ENCODE results near the gene HPCAL1. TPM values are rescaled to one million over a fixed set of nuclear protein-coding genes. Genes with fewer than 3 reads are reported as not detected.
A peak's percentile ranks its signal among the peaks of the same experiment; 100 is the strongest.

The HPCAL1 gene
- total RNA-seq, 1 donor from 2014 or later, result 17.3 TPM

DNA sequence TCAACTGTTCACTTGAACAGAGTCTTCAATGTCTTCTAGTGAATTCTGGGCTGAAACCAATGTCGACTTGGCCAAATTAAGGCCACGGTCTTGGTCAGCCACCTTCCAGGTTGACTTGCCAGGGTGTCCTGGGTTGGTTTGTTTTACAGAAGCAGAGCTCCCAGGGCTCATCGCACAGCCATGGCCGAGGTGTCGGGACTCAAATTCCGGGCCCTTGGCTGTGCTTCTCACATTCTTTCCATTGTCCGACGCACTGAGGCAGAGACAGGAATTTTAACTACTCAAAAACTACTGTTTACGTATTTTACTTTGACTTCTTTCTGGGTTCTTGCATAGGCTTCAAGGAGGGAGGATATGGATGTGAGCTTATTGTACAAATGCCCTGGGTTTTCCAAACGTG lies 51.7 kb downstream of the HPCAL1 start:
- Mint-ChIP-seq H3K36me3 (ENCODE audit: low read depth) (no peaks in the 10 kb centered on the region), H3K4me1 (peaks cover 9% of the 10 kb centered on the region), H3K4me3 (no peak overlapping the region), H3K27ac (ENCODE audit: unreplicated experiment) (no peak overlapping the region), H3K9me3 (no peaks in the 10 kb centered on the region), H3K27me3 (ENCODE audit: low read depth) (no peaks in the 10 kb centered on the region)
- DNase-seq (ENCODE audit: low read depth, low spot score), result no peak
- TF ChIP-seq, protein P1, sequence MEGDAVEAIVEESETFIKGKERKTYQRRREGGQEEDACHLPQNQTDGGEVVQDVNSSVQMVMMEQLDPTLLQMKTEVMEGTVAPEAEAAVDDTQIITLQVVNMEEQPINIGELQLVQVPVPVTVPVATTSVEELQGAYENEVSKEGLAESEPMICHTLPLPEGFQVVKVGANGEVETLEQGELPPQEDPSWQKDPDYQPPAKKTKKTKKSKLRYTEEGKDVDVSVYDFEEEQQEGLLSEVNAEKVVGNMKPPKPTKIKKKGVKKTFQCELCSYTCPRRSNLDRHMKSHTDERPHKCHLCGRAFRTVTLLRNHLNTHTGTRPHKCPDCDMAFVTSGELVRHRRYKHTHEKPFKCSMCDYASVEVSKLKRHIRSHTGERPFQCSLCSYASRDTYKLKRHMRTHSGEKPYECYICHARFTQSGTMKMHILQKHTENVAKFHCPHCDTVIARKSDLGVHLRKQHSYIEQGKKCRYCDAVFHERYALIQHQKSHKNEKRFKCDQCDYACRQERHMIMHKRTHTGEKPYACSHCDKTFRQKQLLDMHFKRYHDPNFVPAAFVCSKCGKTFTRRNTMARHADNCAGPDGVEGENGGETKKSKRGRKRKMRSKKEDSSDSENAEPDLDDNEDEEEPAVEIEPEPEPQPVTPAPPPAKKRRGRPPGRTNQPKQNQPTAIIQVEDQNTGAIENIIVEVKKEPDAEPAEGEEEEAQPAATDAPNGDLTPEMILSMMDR (conservative IDR thresholded peaks at IDR 0.05), result no peak

DNA sequence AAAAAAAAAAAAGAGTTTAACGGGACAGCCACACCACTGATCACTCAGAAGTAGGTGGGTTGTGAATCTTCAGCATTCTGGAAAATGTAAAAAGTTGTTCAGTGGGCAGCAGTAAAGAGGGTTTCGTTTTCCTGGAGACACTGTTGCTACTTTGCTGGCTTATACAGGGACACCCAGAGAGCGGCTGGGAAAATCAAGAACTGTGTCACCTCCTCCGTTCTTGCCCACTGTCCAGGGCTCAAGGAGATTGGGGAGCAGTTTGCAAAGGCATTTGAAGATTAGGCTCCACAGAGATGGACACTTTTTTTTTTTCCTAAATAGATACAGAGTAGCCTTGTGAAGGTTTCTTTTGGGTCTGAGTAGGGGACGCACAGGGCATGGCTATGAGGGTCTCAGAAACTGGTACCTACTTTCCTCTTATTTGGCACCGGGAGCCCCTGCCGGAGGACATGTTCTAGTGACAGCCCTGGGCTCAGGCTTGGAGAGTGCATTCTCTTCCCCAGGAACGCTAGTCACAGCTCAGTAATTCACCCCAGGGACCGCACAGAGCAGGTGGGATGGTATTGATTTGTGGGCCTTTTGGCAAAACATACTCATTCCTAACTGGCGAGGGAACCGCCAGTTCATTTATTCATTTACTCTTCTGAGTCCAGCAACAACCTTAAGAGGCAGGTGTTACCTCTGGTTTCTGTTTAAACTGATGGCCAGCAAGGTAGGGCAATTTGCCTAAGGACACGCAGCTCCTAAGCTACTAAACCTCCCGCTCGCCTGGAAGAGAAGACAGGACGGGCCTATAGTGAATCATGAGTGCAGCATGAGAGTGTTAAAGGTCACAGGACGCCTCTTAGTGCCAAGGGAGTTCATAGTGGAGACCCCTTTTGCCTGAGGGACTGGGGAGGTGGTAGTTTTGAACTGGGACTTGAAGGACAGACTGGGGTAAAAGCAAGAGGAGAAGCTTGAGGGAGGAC lies 53.1 kb downstream of the HPCAL1 start:
- Mint-ChIP-seq H3K27me3 (ENCODE audit: low read depth) (no peaks in the 10 kb centered on the region), H3K36me3 (ENCODE audit: low read depth) (no peaks in the 10 kb centered on the region), H3K4me3 (no peak overlapping the region), H3K9me3 (no peaks in the 10 kb centered on the region), H3K4me1 (peaks cover 10% of the 10 kb centered on the region), H3K27ac (ENCODE audit: unreplicated experiment) (no peak overlapping the region)
- no peak for DNase-seq (ENCODE audit: low read depth, low spot score)
- TF ChIP-seq, protein P1 (conservative IDR thresholded peaks at IDR 0.05), result no peak

DNA sequence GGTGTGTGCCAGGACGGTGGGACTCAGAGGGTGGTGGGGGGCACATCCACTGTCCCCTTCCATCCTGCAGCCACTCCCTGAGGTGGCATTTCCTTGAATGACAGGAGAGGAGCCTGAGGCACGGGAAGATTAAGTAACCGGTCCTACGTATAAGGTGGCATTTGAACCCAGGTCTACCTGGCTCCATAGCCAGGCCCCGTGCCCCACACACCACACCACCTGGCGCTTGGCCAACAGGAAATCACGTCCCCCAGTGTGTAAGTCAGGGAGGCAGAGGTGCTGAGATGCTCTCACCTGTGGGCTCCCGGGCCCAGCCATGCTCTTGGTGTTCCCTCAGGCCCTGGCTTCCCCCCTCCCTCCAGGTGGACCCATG lies 53.7 kb downstream of the HPCAL1 start:
- Mint-ChIP-seq H3K27ac (ENCODE audit: unreplicated experiment) (no peak overlapping the region), H3K9me3 (no peaks in the 10 kb centered on the region), H3K36me3 (ENCODE audit: low read depth) (no peaks in the 10 kb centered on the region), H3K4me3 (no peak overlapping the region), H3K4me1 (peaks cover 17% of the 10 kb centered on the region), H3K27me3 (ENCODE audit: low read depth) (no peaks in the 10 kb centered on the region)
- TF ChIP-seq, protein P1 (conservative IDR thresholded peaks at IDR 0.05), result no peak
- DNase-seq (ENCODE audit: low read depth, low spot score), result no peak

DNA sequence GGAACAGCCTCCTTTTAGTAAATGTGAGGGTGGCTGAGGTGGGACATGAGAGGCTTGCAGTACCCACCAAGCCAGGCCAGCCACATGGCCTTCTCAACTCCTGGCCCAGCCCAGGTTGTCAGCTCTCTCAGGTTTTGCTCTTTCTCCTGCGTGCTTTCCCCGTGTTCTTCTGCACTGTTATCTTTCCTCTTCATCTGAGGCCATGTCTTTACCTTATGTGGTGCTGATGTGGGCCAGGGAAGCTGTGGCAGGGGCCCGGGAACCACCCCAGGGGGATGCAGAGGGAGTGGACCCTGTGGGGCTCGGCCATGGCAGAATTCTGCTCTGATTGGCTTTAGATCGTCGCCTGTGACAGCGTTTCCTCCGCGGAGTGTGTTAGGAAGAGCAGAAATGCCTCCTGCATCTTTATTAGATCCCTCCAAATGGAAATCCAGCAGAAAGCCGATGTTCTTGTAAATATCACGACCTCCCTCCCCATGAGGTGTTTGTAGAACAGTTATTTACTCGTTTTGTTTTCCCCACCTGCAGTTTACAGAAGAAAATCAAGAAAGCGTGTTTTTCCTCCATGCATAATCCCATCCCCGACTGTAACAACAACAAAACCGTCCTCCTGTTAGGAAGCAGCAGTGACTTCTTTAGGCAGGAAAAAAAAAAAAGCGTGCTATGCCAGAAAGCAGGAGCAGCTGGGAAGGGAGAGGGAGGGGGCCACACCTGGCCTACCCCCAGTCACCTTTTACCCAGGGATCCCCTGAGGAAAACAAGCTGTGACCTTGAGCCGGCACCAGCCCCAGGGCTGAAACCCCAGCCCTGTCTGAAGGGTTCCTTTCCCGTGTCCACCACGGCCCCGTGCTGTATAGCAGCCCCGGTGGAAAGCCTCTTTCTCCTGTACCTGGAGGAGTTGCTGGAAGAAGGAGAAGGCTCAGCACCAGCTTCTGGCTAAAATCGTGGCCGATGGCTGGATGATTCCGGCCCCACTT lies 54.8 kb downstream of the HPCAL1 start:
- DNase-seq (ENCODE audit: low read depth, low spot score), result no peak
- H3K4me1 Mint-ChIP-seq, result peaks cover 17% of the 10 kb centered on the region
- TF ChIP-seq, protein P1 (conservative IDR thresholded peaks at IDR 0.05), result no peak
- H3K27ac Mint-ChIP-seq (ENCODE audit: unreplicated experiment), result peak overlapping the region; percentile 15
- no peaks in the 10 kb centered on the region for H3K9me3 Mint-ChIP-seq
- no peaks in the 10 kb centered on the region for H3K36me3 Mint-ChIP-seq (ENCODE audit: low read depth)
- H3K4me3 Mint-ChIP-seq, result no peak overlapping the region
- H3K27me3 Mint-ChIP-seq (ENCODE audit: low read depth), result no peaks in the 10 kb centered on the region

DNA sequence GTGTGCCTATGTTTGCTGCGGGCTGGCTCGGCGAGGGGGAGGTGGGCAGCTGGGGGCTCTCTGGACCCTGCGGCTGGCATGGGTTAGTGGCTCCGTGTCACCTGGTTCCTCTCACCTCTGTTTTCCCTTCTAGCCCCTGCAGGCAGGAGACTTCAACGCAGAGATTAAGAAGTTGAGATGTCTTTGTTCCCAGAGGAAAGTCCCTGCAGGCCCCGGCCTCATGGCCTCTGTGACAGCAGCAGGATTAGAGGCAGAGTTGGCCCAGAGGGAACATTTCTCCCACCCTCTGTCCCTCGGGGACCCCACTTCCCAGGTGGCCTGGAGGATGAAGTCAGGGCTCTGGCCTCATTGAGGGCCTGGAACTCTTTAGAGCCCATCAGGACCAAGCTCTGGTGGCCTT lies 56.5 kb downstream of the HPCAL1 start:
- Mint-ChIP-seq H3K9me3 (no peaks in the 10 kb centered on the region), H3K36me3 (ENCODE audit: low read depth) (no peaks in the 10 kb centered on the region), H3K27me3 (ENCODE audit: low read depth) (no peaks in the 10 kb centered on the region), H3K4me1 (peaks cover 17% of the 10 kb centered on the region), H3K27ac (ENCODE audit: unreplicated experiment) (no peak overlapping the region), H3K4me3 (no peak overlapping the region)
- TF ChIP-seq, protein P1 (conservative IDR thresholded peaks at IDR 0.05), result no peak
- no peak for DNase-seq (ENCODE audit: low read depth, low spot score)

All from neural crest cell (in vitro differentiated cells).